ENCODE data around the gene RXFP4.

- TF ChIP-seq CTCF (IDR thresholded peaks at IDR 0.05; ENCODE audit: insufficient read depth, low read depth, low read length) (no peak), EZH2 (IDR thresholded peaks at IDR 0.05; ENCODE audit: insufficient read depth, low read length) (no peak)
These were observed 22.8 kb downstream of the RXFP4 start for GRCh38 chr1:155964193-155964592.

Measured in astrocyte (in vitro differentiated cells and primary cell).